Measurements from ENCODE around the gene CIAO1. TPM values are rescaled to one million over a fixed set of nuclear protein-coding genes. Genes with fewer than 3 reads are reported as not detected.

Gene CIAO1
- total and polyA plus RNA-seq, 2 of the 4 experiments (the other 2 are of a cell fraction), result 81.1 to 94.3 TPM

- no peak overlapping the region for H2BK20ac ChIP-seq (ENCODE audit: low read depth, low read length)
- dilution Hi-C loops (cut with HindIII; ENCODE audit: low sequenced_read_pairs, unreplicated experiment) (no loop called here), intact Hi-C loops (cut with micrococcal nuclease) (no loop called here), in situ Hi-C loops (cut with MboI; ENCODE audit: low sequenced_read_pairs) (loop anchor here (10.0 kb wide), 1 partner anchor 208 kb away; no protein-coding TSS in a partner anchor)
- H2BK120ac ChIP-seq (ENCODE audit: low read depth, low read length), result 0 out of 2 replicates have a peak overlapping the region, but pooled peaks have one; percentile 50
- H2AFZ ChIP-seq (replicated peaks; ENCODE audit: low read length, poor library complexity), result peak overlapping the region; percentile 99
- 0 out of 2 replicates have a peak overlapping the region, but pooled peaks have one; percentile 75 for H3K23ac ChIP-seq (ENCODE audit: low read depth, low read length)
- H3K14ac ChIP-seq (replicated peaks; ENCODE audit: low read depth, low read length), result peak overlapping the region; percentile 94
- H3K4me3 ChIP-seq (ENCODE audit: insufficient read depth, low read depth, low read length), result peak overlapping the region; percentile 97; the same call in 1 of the 2 replicates
- H3K79me1 ChIP-seq (ENCODE audit: low read depth in 1 of 2, low read length in 2 of 2), result peaks cover 32 to 42% of the 10 kb centered on the region in 2 experiments
- no peaks in the 10 kb centered on the region for H3K9me3 ChIP-seq (ENCODE audit: control insufficient read depth, insufficient read depth, low read length)
- H4K8ac ChIP-seq (ENCODE audit: low read depth in 2 of 2, low read length in 2 of 2), result peak overlapping the region; percentile 98 to 99
- TF ChIP-seq MXI1 (IDR thresholded peaks at IDR 0.05; ENCODE audit: borderline replicate concordance, low read depth, low read length) (no peak), RAD21 (IDR thresholded peaks at IDR 0.05; ENCODE audit: low read length) (no peak), USF2 (IDR thresholded peaks at IDR 0.05; ENCODE audit: low read depth, low read length) (no peak), RCOR1 (IDR thresholded peaks at IDR 0.05; ENCODE audit: insufficient replicate concordance, low read length) (no peak), MAFK (IDR thresholded peaks at IDR 0.05; ENCODE audit: low read depth, low read length) (no peak), RFX5 (IDR thresholded peaks at IDR 0.05; ENCODE audit: low read depth, low read length) (no peak), SMC3 (IDR thresholded peaks at IDR 0.05; ENCODE audit: low read depth, low read length) (no peak), BHLHE40 (IDR thresholded peaks at IDR 0.05; ENCODE audit: low read depth, low read length) (no peak), NFE2L2 (IDR thresholded peaks at IDR 0.05; ENCODE audit: low read depth, low read length) (no peak), CEBPB (IDR thresholded peaks at IDR 0.05; ENCODE audit: low read depth, low read length) (no peak), CHD1 (IDR thresholded peaks at IDR 0.05; ENCODE audit: low read depth, low read length) (no peak), FOS (IDR thresholded peaks at IDR 0.05; ENCODE audit: low read depth, low read length) (no peak), POLR2A (IDR thresholded peaks at IDR 0.05; ENCODE audit: low read depth, low read length) (no peak), MAZ (IDR thresholded peaks at IDR 0.05; ENCODE audit: borderline replicate concordance, low read depth, low read length) (no peak)
- TF ChIP-seq, protein P1, sequence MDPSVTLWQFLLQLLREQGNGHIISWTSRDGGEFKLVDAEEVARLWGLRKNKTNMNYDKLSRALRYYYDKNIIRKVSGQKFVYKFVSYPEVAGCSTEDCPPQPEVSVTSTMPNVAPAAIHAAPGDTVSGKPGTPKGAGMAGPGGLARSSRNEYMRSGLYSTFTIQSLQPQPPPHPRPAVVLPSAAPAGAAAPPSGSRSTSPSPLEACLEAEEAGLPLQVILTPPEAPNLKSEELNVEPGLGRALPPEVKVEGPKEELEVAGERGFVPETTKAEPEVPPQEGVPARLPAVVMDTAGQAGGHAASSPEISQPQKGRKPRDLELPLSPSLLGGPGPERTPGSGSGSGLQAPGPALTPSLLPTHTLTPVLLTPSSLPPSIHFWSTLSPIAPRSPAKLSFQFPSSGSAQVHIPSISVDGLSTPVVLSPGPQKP (IDR thresholded peaks at IDR 0.05; ENCODE audit: borderline replicate concordance, low read depth, low read length), result no peak
- TF ChIP-seq, protein P2, sequence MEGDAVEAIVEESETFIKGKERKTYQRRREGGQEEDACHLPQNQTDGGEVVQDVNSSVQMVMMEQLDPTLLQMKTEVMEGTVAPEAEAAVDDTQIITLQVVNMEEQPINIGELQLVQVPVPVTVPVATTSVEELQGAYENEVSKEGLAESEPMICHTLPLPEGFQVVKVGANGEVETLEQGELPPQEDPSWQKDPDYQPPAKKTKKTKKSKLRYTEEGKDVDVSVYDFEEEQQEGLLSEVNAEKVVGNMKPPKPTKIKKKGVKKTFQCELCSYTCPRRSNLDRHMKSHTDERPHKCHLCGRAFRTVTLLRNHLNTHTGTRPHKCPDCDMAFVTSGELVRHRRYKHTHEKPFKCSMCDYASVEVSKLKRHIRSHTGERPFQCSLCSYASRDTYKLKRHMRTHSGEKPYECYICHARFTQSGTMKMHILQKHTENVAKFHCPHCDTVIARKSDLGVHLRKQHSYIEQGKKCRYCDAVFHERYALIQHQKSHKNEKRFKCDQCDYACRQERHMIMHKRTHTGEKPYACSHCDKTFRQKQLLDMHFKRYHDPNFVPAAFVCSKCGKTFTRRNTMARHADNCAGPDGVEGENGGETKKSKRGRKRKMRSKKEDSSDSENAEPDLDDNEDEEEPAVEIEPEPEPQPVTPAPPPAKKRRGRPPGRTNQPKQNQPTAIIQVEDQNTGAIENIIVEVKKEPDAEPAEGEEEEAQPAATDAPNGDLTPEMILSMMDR (conservative IDR thresholded peaks at IDR 0.05; ENCODE audit: low read depth, low read length), result no peak
- no CpG with 5 or more reads among the region's 3 CpGs for WGBS, 2 experiments (ENCODE audit: extremely low coverage in 2 of 2, insufficient read length in 1 of 2)
- H3K18ac ChIP-seq (ENCODE audit: low read depth, low read length), result no peak overlapping the region
- CTCF ChIA-PET, result no interaction called here
- H4K20me1 ChIP-seq (ENCODE audit: insufficient read depth, low read length), result peaks cover 11% of the 10 kb centered on the region; the same call in 1 of the 2 replicates
- H3K4me2 ChIP-seq (ENCODE audit: low read depth, low read length), result peak overlapping the region; percentile 92
- peak overlapping the region; percentile 79; the same call in 1 of the 2 replicates for H2AK5ac ChIP-seq (ENCODE audit: low read depth, low read length)
- H3K9me1 ChIP-seq (ENCODE audit: insufficient read depth, low read length), result peaks cover 3% of the 10 kb centered on the region; the same call in 1 of the 2 replicates
- H2BK15ac ChIP-seq (ENCODE audit: low read depth, low read length), result peak overlapping the region; percentile 24; the same call in 1 of the 3 replicates
- H3K4ac ChIP-seq (ENCODE audit: low read depth, low read length), result peak overlapping the region; percentile 91
- peaks cover 8% of the 10 kb centered on the region for H3K4me1 ChIP-seq (ENCODE audit: control insufficient read depth, insufficient read depth, low read length)
- POLR2A ChIA-PET (ENCODE audit: unreplicated experiment), result no interaction called here
- peak overlapping the region; percentile 93 for H4K5ac ChIP-seq (ENCODE audit: low read depth, low read length)
- H2BK5ac ChIP-seq (ENCODE audit: low read depth, low read length, poor library complexity, severe bottlenecking), result no peak overlapping the region
- no peak overlapping the region; the same call in 1 of the 2 replicates for H3K27ac ChIP-seq (ENCODE audit: insufficient read depth, low read length)
- H2AK9ac ChIP-seq (replicated peaks; ENCODE audit: low read depth, low read length, poor library complexity), result peak overlapping the region; percentile 99
- BruUV-seq (replicated peaks), result no TSS peak
- peaks cover 16% of the 10 kb centered on the region for H3K36me3 ChIP-seq (ENCODE audit: control insufficient read depth, insufficient read depth, low read length)
- H4K91ac ChIP-seq (ENCODE audit: insufficient read depth, low read depth, low read length), result peak overlapping the region; percentile 93
- no peaks in the 10 kb centered on the region for H3K27me3 ChIP-seq (ENCODE audit: control insufficient read depth, insufficient read depth, low read length)
- ATAC-seq (ENCODE audit: low read depth) (no peak), DNase-seq (no peak)
- peak overlapping the region; percentile 81 for H3K9ac ChIP-seq (ENCODE audit: low read depth, low read length)
- no peak overlapping the region for H3K56ac ChIP-seq (ENCODE audit: extremely low read depth, insufficient read depth, low read length)
Observed at GRCh38 chr2:96306370-96306769, 40.3 kb downstream of the CIAO1 start.

Data from IMR-90 (cell line).